WTC11 (cell line): ENCODE results near the gene KIAA0408.

ENCODE experiments used
- CREB1 ChIP-seq: sonication (generic); formaldehyde crosslinking; IDR thresholded peaks from 2 replicates; pipeline ENCODE4 v1.8.0; 2023; ENCODE audit warnings: mild to moderate bottlenecking, missing genetic modification reagents
- CREM ChIP-seq: sonication (generic); formaldehyde crosslinking; IDR thresholded peaks from 2 replicates; pipeline ENCODE4 v1.8.1; 2022; ENCODE audit warnings: mild to moderate bottlenecking, missing genetic modification reagents, moderate library complexity
- MYBL2 ChIP-seq: sonication (generic); formaldehyde crosslinking; IDR thresholded peaks from 2 replicates; pipeline ENCODE4 v1.8.1; 2023; ENCODE audit warnings: mild to moderate bottlenecking, moderate library complexity, missing genetic modification reagents
- ZNF121 ChIP-seq: sonication (generic); formaldehyde crosslinking; IDR thresholded peaks from 2 replicates; pipeline ENCODE4 v1.8.0; 2023; ENCODE audit warnings: missing genetic modification reagents
- ZNF671 ChIP-seq: fragments of 250-450 bp; sonication (Bioruptor Pico); IDR thresholded peaks from 2 replicates; pipeline ENCODE4 v1.8.0; 2021; ENCODE audit warnings: mild to moderate bottlenecking
- TF ChIP-seq, protein P1 (sequence below): sonication (generic); formaldehyde crosslinking; IDR thresholded peaks from 2 replicates; pipeline ENCODE4 v1.8.1; 2023; ENCODE audit warnings: mild to moderate bottlenecking, moderate library complexity, missing genetic modification reagents
- TF ChIP-seq, protein P2 (sequence below): fragments of 200-600 bp; IDR thresholded peaks from 2 replicates; pipeline ENCODE4 v1.8.0; 2022; ENCODE audit warnings: antibody characterized with exemption
- TF ChIP-seq, protein P3 (sequence below): sonication (generic); formaldehyde crosslinking; IDR thresholded peaks from 2 replicates; pipeline ENCODE4 v1.8.0; 2022; ENCODE audit warnings: mild to moderate bottlenecking, missing genetic modification reagents
- TF ChIP-seq, protein P4 (sequence below): sonication (generic); formaldehyde crosslinking; IDR thresholded peaks from 2 replicates; pipeline ENCODE4 v1.8.1; 2022; ENCODE audit warnings: missing genetic modification reagents, borderline replicate concordance
- TF ChIP-seq, protein P5 (sequence below): sonication (generic); formaldehyde crosslinking; IDR thresholded peaks from 2 replicates; pipeline ENCODE4 v1.8.0; 2022; ENCODE audit warnings: mild to moderate bottlenecking, missing genetic modification reagents
- TF ChIP-seq, protein P6 (sequence below): sonication (generic); formaldehyde crosslinking; IDR thresholded peaks from 2 replicates; pipeline ENCODE4 v1.8.1; 2023; ENCODE audit warnings: mild to moderate bottlenecking, missing genetic modification reagents, moderate library complexity
- TF ChIP-seq, protein P7 (sequence below): sonication (generic); formaldehyde crosslinking; IDR thresholded peaks from 2 replicates; pipeline ENCODE4 v1.8.1; 2022; ENCODE audit warnings: low read depth, mild to moderate bottlenecking, moderate library complexity, missing genetic modification reagents, borderline replicate concordance
- TF ChIP-seq, protein P8 (sequence below): fragments of 250-450 bp; sonication (Bioruptor Pico); conservative IDR thresholded peaks from 2 replicates; pipeline ENCODE4 v1.9.0; 2021; ENCODE audit warnings: mild to moderate bottlenecking

DNA sequence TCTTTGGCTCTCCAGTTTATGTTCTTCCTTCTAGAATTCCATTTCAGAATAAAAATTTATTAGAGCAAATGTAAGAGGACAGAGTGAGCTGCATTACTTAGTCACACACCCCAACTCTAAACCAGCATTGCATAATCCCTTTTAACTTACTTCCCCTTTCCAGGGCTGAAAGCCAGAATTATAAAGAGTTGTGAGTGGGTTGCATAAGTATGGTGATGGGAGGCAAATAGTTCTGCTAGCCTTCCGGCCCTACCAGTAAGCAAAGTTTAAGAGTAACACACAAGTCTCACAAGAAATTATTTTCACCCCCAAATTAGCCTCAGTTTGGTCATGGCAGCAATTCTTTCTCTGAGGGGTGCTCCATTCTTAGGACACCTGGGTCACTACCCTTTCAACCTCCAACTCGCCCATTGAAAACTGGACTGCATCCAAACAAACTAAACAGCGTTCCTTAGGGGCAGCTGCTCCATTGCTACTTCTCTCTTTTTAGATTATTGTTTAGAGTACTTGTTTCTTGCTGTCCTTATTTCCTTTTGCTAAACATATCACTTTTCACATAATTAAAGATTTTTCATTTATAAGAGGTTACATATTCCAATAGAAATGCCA is 1.6 kb downstream of the KIAA0408 start:
- TF ChIP-seq, protein P1, sequence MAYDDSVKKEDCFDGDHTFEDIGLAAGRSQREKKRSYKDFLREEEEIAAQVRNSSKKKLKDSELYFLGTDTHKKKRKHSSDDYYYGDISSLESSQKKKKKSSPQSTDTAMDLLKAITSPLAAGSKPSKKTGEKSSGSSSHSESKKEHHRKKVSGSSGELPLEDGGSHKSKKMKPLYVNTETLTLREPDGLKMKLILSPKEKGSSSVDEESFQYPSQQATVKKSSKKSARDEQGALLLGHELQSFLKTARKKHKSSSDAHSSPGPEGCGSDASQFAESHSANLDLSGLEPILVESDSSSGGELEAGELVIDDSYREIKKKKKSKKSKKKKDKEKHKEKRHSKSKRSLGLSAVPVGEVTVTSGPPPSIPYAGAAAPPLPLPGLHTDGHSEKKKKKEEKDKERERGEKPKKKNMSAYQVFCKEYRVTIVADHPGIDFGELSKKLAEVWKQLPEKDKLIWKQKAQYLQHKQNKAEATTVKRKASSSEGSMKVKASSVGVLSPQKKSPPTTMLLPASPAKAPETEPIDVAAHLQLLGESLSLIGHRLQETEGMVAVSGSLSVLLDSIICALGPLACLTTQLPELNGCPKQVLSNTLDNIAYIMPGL (CRISPR knock-in tag) = no peak
- TF ChIP-seq, protein P2, sequence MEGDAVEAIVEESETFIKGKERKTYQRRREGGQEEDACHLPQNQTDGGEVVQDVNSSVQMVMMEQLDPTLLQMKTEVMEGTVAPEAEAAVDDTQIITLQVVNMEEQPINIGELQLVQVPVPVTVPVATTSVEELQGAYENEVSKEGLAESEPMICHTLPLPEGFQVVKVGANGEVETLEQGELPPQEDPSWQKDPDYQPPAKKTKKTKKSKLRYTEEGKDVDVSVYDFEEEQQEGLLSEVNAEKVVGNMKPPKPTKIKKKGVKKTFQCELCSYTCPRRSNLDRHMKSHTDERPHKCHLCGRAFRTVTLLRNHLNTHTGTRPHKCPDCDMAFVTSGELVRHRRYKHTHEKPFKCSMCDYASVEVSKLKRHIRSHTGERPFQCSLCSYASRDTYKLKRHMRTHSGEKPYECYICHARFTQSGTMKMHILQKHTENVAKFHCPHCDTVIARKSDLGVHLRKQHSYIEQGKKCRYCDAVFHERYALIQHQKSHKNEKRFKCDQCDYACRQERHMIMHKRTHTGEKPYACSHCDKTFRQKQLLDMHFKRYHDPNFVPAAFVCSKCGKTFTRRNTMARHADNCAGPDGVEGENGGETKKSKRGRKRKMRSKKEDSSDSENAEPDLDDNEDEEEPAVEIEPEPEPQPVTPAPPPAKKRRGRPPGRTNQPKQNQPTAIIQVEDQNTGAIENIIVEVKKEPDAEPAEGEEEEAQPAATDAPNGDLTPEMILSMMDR = no peak
- TF ChIP-seq, protein P3, sequence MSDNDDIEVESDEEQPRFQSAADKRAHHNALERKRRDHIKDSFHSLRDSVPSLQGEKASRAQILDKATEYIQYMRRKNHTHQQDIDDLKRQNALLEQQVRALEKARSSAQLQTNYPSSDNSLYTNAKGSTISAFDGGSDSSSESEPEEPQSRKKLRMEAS = no peak
- TF ChIP-seq, protein P4, sequence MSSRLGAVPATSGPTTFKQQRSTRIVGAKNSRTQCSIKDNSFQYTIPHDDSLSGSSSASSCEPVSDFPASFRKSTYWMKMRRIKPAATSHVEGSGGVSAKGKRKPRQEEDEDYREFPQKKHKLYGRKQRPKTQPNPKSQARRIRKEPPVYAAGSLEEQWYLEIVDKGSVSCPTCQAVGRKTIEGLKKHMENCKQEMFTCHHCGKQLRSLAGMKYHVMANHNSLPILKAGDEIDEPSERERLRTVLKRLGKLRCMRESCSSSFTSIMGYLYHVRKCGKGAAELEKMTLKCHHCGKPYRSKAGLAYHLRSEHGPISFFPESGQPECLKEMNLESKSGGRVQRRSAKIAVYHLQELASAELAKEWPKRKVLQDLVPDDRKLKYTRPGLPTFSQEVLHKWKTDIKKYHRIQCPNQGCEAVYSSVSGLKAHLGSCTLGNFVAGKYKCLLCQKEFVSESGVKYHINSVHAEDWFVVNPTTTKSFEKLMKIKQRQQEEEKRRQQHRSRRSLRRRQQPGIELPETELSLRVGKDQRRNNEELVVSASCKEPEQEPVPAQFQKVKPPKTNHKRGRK (CRISPR knock-in tag) = no peak
- no peak for TF ChIP-seq ZNF671
- no peak for TF ChIP-seq CREM
- TF ChIP-seq, protein P5, sequence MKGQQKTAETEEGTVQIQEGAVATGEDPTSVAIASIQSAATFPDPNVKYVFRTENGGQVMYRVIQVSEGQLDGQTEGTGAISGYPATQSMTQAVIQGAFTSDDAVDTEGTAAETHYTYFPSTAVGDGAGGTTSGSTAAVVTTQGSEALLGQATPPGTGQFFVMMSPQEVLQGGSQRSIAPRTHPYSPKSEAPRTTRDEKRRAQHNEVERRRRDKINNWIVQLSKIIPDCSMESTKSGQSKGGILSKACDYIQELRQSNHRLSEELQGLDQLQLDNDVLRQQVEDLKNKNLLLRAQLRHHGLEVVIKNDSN (CRISPR knock-in tag) = no peak
- TF ChIP-seq, protein P6, sequence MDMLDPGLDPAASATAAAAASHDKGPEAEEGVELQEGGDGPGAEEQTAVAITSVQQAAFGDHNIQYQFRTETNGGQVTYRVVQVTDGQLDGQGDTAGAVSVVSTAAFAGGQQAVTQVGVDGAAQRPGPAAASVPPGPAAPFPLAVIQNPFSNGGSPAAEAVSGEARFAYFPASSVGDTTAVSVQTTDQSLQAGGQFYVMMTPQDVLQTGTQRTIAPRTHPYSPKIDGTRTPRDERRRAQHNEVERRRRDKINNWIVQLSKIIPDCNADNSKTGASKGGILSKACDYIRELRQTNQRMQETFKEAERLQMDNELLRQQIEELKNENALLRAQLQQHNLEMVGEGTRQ = no peak
- TF ChIP-seq CREB1 (CRISPR knock-in tag) = no peak
- TF ChIP-seq, protein P7, sequence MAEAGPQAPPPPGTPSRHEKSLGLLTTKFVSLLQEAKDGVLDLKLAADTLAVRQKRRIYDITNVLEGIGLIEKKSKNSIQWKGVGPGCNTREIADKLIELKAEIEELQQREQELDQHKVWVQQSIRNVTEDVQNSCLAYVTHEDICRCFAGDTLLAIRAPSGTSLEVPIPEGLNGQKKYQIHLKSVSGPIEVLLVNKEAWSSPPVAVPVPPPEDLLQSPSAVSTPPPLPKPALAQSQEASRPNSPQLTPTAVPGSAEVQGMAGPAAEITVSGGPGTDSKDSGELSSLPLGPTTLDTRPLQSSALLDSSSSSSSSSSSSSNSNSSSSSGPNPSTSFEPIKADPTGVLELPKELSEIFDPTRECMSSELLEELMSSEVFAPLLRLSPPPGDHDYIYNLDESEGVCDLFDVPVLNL = no peak
- TF ChIP-seq MYBL2 (CRISPR knock-in tag) = no peak
- TF ChIP-seq, protein P8, sequence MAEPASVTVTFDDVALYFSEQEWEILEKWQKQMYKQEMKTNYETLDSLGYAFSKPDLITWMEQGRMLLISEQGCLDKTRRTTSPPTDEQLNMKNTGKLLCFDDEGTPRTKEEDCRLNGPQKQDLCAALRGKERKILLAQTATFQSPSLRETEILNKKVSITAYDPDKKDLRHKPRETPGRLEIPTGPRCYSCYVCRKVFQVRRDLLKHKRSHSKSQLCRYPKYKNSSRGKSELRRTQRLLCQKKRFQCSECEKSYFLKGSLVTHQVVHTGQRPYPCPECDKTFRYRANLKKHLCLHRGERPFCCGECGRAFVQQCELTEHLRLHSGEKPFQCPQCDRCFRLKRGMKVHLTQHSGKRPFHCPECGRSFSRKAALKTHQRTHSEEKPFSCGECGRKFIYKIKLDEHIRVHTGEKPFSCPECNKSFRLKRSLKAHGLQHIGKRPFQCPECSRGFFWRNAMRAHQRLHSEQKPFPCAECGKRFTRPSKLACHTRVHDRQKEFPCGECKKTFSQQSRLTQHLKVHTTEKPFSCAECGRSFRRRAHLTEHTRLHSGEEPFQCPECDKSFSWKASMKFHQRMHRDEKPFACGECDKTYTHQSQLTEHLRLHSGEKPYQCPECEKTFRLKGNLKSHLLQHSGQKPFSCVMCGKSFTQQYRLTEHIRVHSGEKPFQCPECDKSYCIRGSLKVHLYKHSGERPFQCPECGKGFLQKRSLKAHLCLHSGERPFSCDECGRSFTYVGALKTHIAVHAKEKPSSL = no peak
- no peak for TF ChIP-seq ZNF121 (CRISPR knock-in tag)
